K562 (cell line): ENCODE results near the gene LOC128125822.

ENCODE experiments used
- ATAC-seq: fragments of 200-7000 bp; cut with Tn5 transposase; 3 replicates; pipeline ENCODE4 v1.9.1; 2020; ENCODE audit warnings: moderate library complexity
- BruUV-seq: library from RNA; stranded (reverse); fragments of 400-500 nt; replicated peaks from 2 replicates; lab custom pipeline; 2021; lab: Mats Ljungman, UMichigan
- CTCF ChIA-PET: fragments of 300-600 bp; formaldehyde crosslinking; extraction: SDS; loops from one replicate; lab custom pipeline; 2021; ENCODE audit warnings: low intra/inter-chr PET ratio; lab: Yijun Ruan, JAX
- POLR2A ChIA-PET: fragments of 300-600, 350-650 bp; sonication (Branson Sonifier 250); formaldehyde crosslinking; extraction: SDS; loops from one replicate; lab custom pipeline; 2021; ENCODE audit warnings: antibody characterized with exemption, inconsistent platforms; lab: Yijun Ruan, JAX
- DNase-seq, 4 experiments: peaks; one replicate each; pipeline versions ENCODE4 v3.0.0 to v3.0.0-alpha.2; 2011 to 2018; ENCODE audit warnings: low spot score in 3 of 4, mixed read lengths in 3 of 4; ENCODE audit errors: extremely low read depth in 1 of 4
- FAIRE-seq: peaks from 2 replicates; lab custom pipeline; 2011; peaks lifted over from hg19 to GRCh38; lab: Jason Lieb, UNC
- H2AFZ ChIP-seq: 2 replicates; pipeline ENCODE4 v1.6.0; 2011; ENCODE audit warnings: low read depth, low read length, control low read depth, inconsistent platforms
- H3K27ac ChIP-seq: fragments of 200-600 bp; 3 replicates; pipeline ENCODE4 v1.8.0; 2011; ENCODE audit warnings: low read depth, mild to moderate bottlenecking, control low read depth, inconsistent platforms, low read length, moderate library complexity, mixed read lengths; ENCODE audit errors: extremely low read depth
- H3K27me3 ChIP-seq, 2 experiments: fragments of 300-600 bp in 1 of 2; 2 replicates in 1 of 2; 3 replicates in 1 of 2; pipeline versions ENCODE4 v1.6.0 to v1.8.0; 2011; ENCODE audit warnings: inconsistent platforms in 2 of 2, low read length in 2 of 2, mild to moderate bottlenecking in 1 of 2, mixed read lengths in 1 of 2, moderate library complexity in 1 of 2; ENCODE audit not compliant: control insufficient read depth in 2 of 2, insufficient read depth in 2 of 2
- H3K36me3 ChIP-seq: fragments of 300-600 bp; 3 replicates; pipeline ENCODE4 v1.8.0; 2011; ENCODE audit warnings: mild to moderate bottlenecking, low read length, inconsistent platforms; ENCODE audit not compliant: control insufficient read depth, insufficient read depth
- H3K4me1 ChIP-seq, 2 experiments: fragments of 200-600 bp in 1 of 2; replicated peaks in 1 of 2; 2 replicates in 1 of 2; 3 replicates in 1 of 2; pipeline versions ENCODE4 v1.5.1 to v1.8.0; 2011; ENCODE audit warnings: inconsistent platforms in 2 of 2, low read length in 2 of 2, mild to moderate bottlenecking in 1 of 2, mixed read lengths in 1 of 2, moderate library complexity in 1 of 2; ENCODE audit not compliant: control insufficient read depth in 2 of 2, insufficient read depth in 2 of 2
- H3K4me2 ChIP-seq: 2 replicates; pipeline ENCODE4 v1.6.1; 2011; ENCODE audit warnings: low read length, control low read depth, inconsistent platforms, mixed read lengths; ENCODE audit not compliant: insufficient read depth
- H3K4me3 ChIP-seq: fragments of 200-600 bp; sonication (generic), shearing (Covaris generic); 2 replicates; pipeline ENCODE4 v1.5.1; 2016; ENCODE audit warnings: control low read depth, inconsistent platforms
- H3K79me2 ChIP-seq: fragments of 200-600 bp; 3 replicates; pipeline ENCODE4 v1.8.0; 2011; ENCODE audit warnings: low read length, inconsistent platforms; ENCODE audit not compliant: control insufficient read depth, insufficient read depth
- H3K9ac ChIP-seq, 2 experiments: 2 replicates each; pipeline versions ENCODE4 v1.6.0 to v1.6.1; 2011; ENCODE audit warnings: low read depth in 2 of 2, low read length in 2 of 2, control low read depth in 1 of 2, inconsistent platforms in 1 of 2, mild to moderate bottlenecking in 1 of 2, mixed read lengths in 1 of 2; ENCODE audit not compliant: insufficient read depth in 1 of 2
- H3K9me1 ChIP-seq: one replicate; pipeline ENCODE4 v1.6.0; 2011; ENCODE audit warnings: inconsistent platforms, mild to moderate bottlenecking, low read length, moderate library complexity; ENCODE audit not compliant: control insufficient read depth, insufficient read depth
- H3K9me3 ChIP-seq: replicated peaks from 2 replicates; pipeline ENCODE4 v1.5.1; 2011; ENCODE audit warnings: low read depth, low read length, inconsistent platforms; ENCODE audit not compliant: control insufficient read depth, insufficient read depth
- H4K20me1 ChIP-seq: replicated peaks from 2 replicates; pipeline ENCODE4 v1.6.1; 2011; ENCODE audit warnings: low read length, inconsistent platforms, mixed read lengths; ENCODE audit not compliant: control insufficient read depth, insufficient read depth
- BDP1 ChIP-seq: IDR thresholded peaks from 3 replicates; pipeline ENCODE4 v1.6.1; 2011; ENCODE audit not compliant: insufficient read length, insufficient read depth
- FOXO4 ChIP-seq: fragments of 450-650 bp; formaldehyde crosslinking; IDR thresholded peaks from 2 replicates; pipeline ENCODE4 v1.4.0; 2020; ENCODE audit warnings: mild to moderate bottlenecking, moderate library complexity
- HDAC8 ChIP-seq: fragments of 450-650 bp; IDR thresholded peaks from 2 replicates; pipeline ENCODE4 v1.6.1; 2016; ENCODE audit warnings: mild to moderate bottlenecking, missing genetic modification characterization, moderate library complexity, missing compliant biosample characterization
- KAT7 ChIP-seq: sonication (generic); formaldehyde crosslinking; IDR thresholded peaks from 2 replicates; pipeline ENCODE4 v1.8.0; 2022; ENCODE audit warnings: missing genetic modification reagents, mild to moderate bottlenecking, borderline replicate concordance
- SLC30A9 ChIP-seq: fragments of 250-450 bp; sonication (Bioruptor Pico); IDR thresholded peaks from 2 replicates; pipeline ENCODE4 v1.8.0; 2022; ENCODE audit warnings: mild to moderate bottlenecking, moderate library complexity
- SNAPC5 ChIP-seq: fragments of 250-450 bp; sonication (Bioruptor Pico); IDR thresholded peaks from 2 replicates; pipeline ENCODE4 v1.8.0; 2021; ENCODE audit warnings: moderate library complexity, mild to moderate bottlenecking, inconsistent platforms
- THAP12 ChIP-seq: fragments of 250-450 bp; sonication (Bioruptor Pico); IDR thresholded peaks from 2 replicates; pipeline ENCODE4 v1.9.0; 2021; ENCODE audit warnings: mild to moderate bottlenecking, inconsistent platforms
- XRCC3 ChIP-seq: fragments of 450-650 bp; IDR thresholded peaks from 2 replicates; pipeline ENCODE4 v1.6.1; 2017; ENCODE audit warnings: mild to moderate bottlenecking, moderate library complexity
- ZNF764 ChIP-seq: fragments of 250-450 bp; sonication (Bioruptor Pico); IDR thresholded peaks from 2 replicates; pipeline ENCODE4 v1.4.0; 2020; ENCODE audit warnings: low read depth, mild to moderate bottlenecking, moderate library complexity
- WGBS: fragments of 100-300 bp; shearing (Covaris generic); methylation state at CpG from one replicate; pipeline ENCODE4 v1.1.6; 2016; ENCODE audit warnings: low coverage, mixed read lengths; ENCODE audit not compliant: insufficient coverage; ENCODE audit errors: missing lambda C conversion rate; 5-methylcytosine and 5-hydroxymethylcytosine counted together
- in situ Hi-C: fragments of 300-500 bp; cut with MboI; formaldehyde crosslinking; loops from 4 replicates; pipeline ENCODE4 v1.15.0; 2018; ENCODE audit warnings: inconsistent platforms, mixed read lengths
- intact Hi-C: fragments of 100-400 bp; cut with micrococcal nuclease; formaldehyde crosslinking; loops from 2 replicates; pipeline ENCODE4 v1.14.2; 2022

The LOC128125822 gene

GRCh38 chr6:63529498-63529897 is 42.8 kb upstream of the LOC128125822 start:
- FAIRE-seq (no peak), ATAC-seq (no peak), DNase-seq (no peak)
- Histone ChIP-seq H3K9me1 (no peaks in the 10 kb centered on the region), H3K36me3 (no peaks in the 10 kb centered on the region), H3K9ac (no peak overlapping the region), H4K20me1 (no peaks in the 10 kb centered on the region), H3K27me3 (no peaks in the 10 kb centered on the region), H3K4me1 (no peaks in the 10 kb centered on the region), H2AFZ (no peak overlapping the region), H3K4me2 (no peak overlapping the region), H3K79me2 (no peaks in the 10 kb centered on the region), H3K9me3 (no peaks in the 10 kb centered on the region; the same call in 1 of the 2 replicates), H3K4me3 (no peak overlapping the region), H3K27ac (no peak overlapping the region)
- no TSS peak for BruUV-seq
- TF ChIP-seq SLC30A9 (CRISPR knock-in tag) = no peak
- whole genome bisulfite sequencing = 0% methylated on average over 4 of the region's 4 CpGs
- intact Hi-C loops = no loop called here
- in situ Hi-C loops = no loop called here
- ChIA-PET CTCF (no interaction called here), POLR2A (interaction anchor here (0.5 kb wide), 1 partner anchor 53 kb away, joined by 3 read pairs; no protein-coding TSS in a partner anchor)

- Histone ChIP-seq H3K9me1 (no peaks in the 10 kb centered on the region), H3K27ac (no peak overlapping the region), H3K4me2 (no peak overlapping the region), H3K4me3 (no peak overlapping the region)
- FAIRE-seq (no peak), DNase-seq (no peak), ATAC-seq (no peak)
- POLR2A ChIA-PET = no interaction called here
- TF ChIP-seq ZNF764 = no peak
- no peak for TF ChIP-seq THAP12
- TF ChIP-seq KAT7 = no peak
- no peak for TF ChIP-seq FOXO4
- no peak for TF ChIP-seq HDAC8 (tag)
- no peak for TF ChIP-seq BDP1
- TF ChIP-seq XRCC3 = no peak
- TF ChIP-seq SNAPC5 (CRISPR knock-in tag) = no peak
- TF ChIP-seq, all 486 proteins: peak for 0
- Histone ChIP-seq H3K4me1 (no peaks in the 10 kb centered on the region), H2AFZ (no peak overlapping the region), H4K20me1 (no peaks in the 10 kb centered on the region), H3K9me3 (no peaks in the 10 kb centered on the region; the same call in 1 of the 2 replicates), H3K36me3 (no peaks in the 10 kb centered on the region), H3K9ac (no peak overlapping the region), H3K79me2 (no peaks in the 10 kb centered on the region), H3K27me3 (no peaks in the 10 kb centered on the region)
- in situ Hi-C loops (no loop called here), intact Hi-C loops (no loop called here)
- 0% methylated on average over 3 of the region's 3 CpGs for WGBS
- no TSS peak for BruUV-seq
- CTCF ChIA-PET = no interaction called here
Observed at GRCh38 chr6:63530182-63530581, 42.1 kb upstream of the LOC128125822 start.
